Measurements from ENCODE around the gene KIAA0232. TPM values are rescaled to one million over a fixed set of nuclear protein-coding genes. Genes with fewer than 3 reads are reported as not detected.

KIAA0232 gene
- total and polyA plus RNA-seq, 2 of the 8 experiments (the other 6 are each of a cell fraction or from before 2014, with no cell fraction given), result 5.6 to 23.3 TPM

- Histone ChIP-seq H3K18ac (ENCODE audit: extremely low read depth, low read length) (no peak overlapping the region), H3K9me3 (ENCODE audit: insufficient read depth in 2 of 2, low read depth in 1 of 2, low read length in 1 of 2) (peaks cover 0 to 13% of the 10 kb centered on the region in 2 experiments; a peak in 2 of 4 replicates), H4K20me1 (replicated peaks in 1 of 2; ENCODE audit: control insufficient read depth in 1 of 2, insufficient read depth in 2 of 2, low read length in 2 of 2) (peaks cover 2 to 6% of the 10 kb centered on the region in 2 experiments), H3K23ac (ENCODE audit: insufficient read length) (no peak overlapping the region), H3K4me1 (replicated peaks in 1 of 4; ENCODE audit: control insufficient read depth in 3 of 4, insufficient read depth in 4 of 4, low read length in 3 of 4) (peaks cover 0 to 10% (median 2%) of the 10 kb centered on the region in 4 experiments; a peak in 5 of 7 replicates), H2AFZ (ENCODE audit: low read length) (no peak overlapping the region), H3K79me1 (ENCODE audit: low read depth, low read length) (no peaks in the 10 kb centered on the region), H2BK20ac (ENCODE audit: low read length) (no peak overlapping the region), H3K27ac (ENCODE audit: low read depth, low read length) (no peak overlapping the region), H3K27me3 (replicated peaks in 1 of 4; ENCODE audit: control insufficient read depth in 3 of 4, extremely low read depth in 1 of 4, insufficient read depth in 3 of 4, low read length in 3 of 4) (peaks cover 0 to 1% (median 0%) of the 10 kb centered on the region in 4 experiments; a peak in 1 of 7 replicates), H3K9ac (replicated peaks in 1 of 4; ENCODE audit: extremely low read depth in 1 of 4, low read depth in 3 of 4, low read length in 3 of 4) (no peak overlapping the region), H3K4me2 (ENCODE audit: insufficient read depth in 1 of 2, low read depth in 2 of 2, low read length in 2 of 2) (no peak overlapping the region), H2AK5ac (ENCODE audit: low read depth, low read length) (no peak overlapping the region), H3K4me3 (ENCODE audit: extremely low read depth in 1 of 4, insufficient read depth in 2 of 4, low read depth in 3 of 4, low read length in 4 of 4) (no peak overlapping the region), H2BK5ac (ENCODE audit: low read depth, low read length) (no peak overlapping the region), H4K5ac (ENCODE audit: insufficient read length, low read depth, low read length) (no peak overlapping the region), H3K14ac (ENCODE audit: insufficient read length) (no peak overlapping the region), H3K79me2 (ENCODE audit: control insufficient read depth in 1 of 2, insufficient read depth in 2 of 2, low read length in 2 of 2) (peaks cover 0 to 26% of the 10 kb centered on the region in 2 experiments; a peak in 2 of 4 replicates), H3K36me3 (ENCODE audit: control insufficient read depth in 2 of 4, insufficient read depth in 4 of 4, low read length in 3 of 4) (peaks cover 2 to 24% (median 9%) of the 10 kb centered on the region in 4 experiments; a peak in 5 of 8 replicates), H2BK12ac (ENCODE audit: low read depth, low read length) (no peak overlapping the region), H2BK120ac (replicated peaks; ENCODE audit: low read depth, low read length) (no peak overlapping the region), H3K23me2 (ENCODE audit: low read depth, low read length) (no peaks in the 10 kb centered on the region), H3K4ac (replicated peaks; ENCODE audit: insufficient read length, low read depth, low read length) (no peak overlapping the region), H2BK15ac (ENCODE audit: low read length) (no peak overlapping the region), H4K8ac (ENCODE audit: extremely low read depth, insufficient read depth, low read length) (no peak overlapping the region), H3K56ac (replicated peaks; ENCODE audit: insufficient read length, low read depth, low read length) (no peak overlapping the region), H4K91ac (replicated peaks; ENCODE audit: insufficient read length, low read length) (no peak overlapping the region)
- DNase-seq (ENCODE audit: low read depth in 1 of 2, low spot score in 2 of 2), result no peak
- 79% methylated on average over 4 of the region's 4 CpGs; no CpG with 5 or more reads in 1 of the 2 experiments for WGBS, 2 experiments (ENCODE audit: extremely low coverage in 1 of 2, insufficient coverage in 1 of 2, insufficient read length in 1 of 2, insufficient replicate concordance in 2 of 2, low coverage in 1 of 2, low lambda C conversion rate in 2 of 2, missing lambda C conversion rate in 1 of 2)
- no peak for TF ChIP-seq FOSL1 (IDR thresholded peaks at IDR 0.05; ENCODE audit: insufficient read depth, low read depth, low read length)
- TF ChIP-seq ASH2L (IDR thresholded peaks at IDR 0.05; ENCODE audit: low read length), result no peak
- no peak for TF ChIP-seq TBP (IDR thresholded peaks at IDR 0.05; ENCODE audit: low read depth, low read length)
- TF ChIP-seq MAFK (IDR thresholded peaks at IDR 0.05; ENCODE audit: low read depth, low read length), result no peak
- no peak for TF ChIP-seq EZH2 (IDR thresholded peaks at IDR 0.05; ENCODE audit: low read depth, low read length, severe bottlenecking)
- no peak for TF ChIP-seq CHD2 (IDR thresholded peaks at IDR 0.05; ENCODE audit: low read length)
- TF ChIP-seq GABPA (IDR thresholded peaks at IDR 0.05; ENCODE audit: borderline replicate concordance, insufficient read depth, low read length), result no peak
- ChIA-PET CTCF (ENCODE audit: partially characterized antibody) (interaction anchor here (0.9 to 2.2 kb wide), 3 partner anchors 34 to 138 kb away, joined by 3 to 9 read pairs (median 4); no protein-coding TSS in a partner anchor), POLR2A (ENCODE audit: partially characterized antibody) (no interaction called here)
- no peak for FAIRE-seq
Measured at GRCh38 chr4:6839579-6839978, 57.1 kb downstream of the KIAA0232 start.

All from H1 (cell line).